ENCODE measurements around the gene BAIAP2L2. TPM values are rescaled to one million over a fixed set of nuclear protein-coding genes. Genes with fewer than 3 reads are reported as not detected.

BAIAP2L2 gene
- total RNA-seq, 1 experiment from 2014 or later, result 2.3 TPM

DNA sequence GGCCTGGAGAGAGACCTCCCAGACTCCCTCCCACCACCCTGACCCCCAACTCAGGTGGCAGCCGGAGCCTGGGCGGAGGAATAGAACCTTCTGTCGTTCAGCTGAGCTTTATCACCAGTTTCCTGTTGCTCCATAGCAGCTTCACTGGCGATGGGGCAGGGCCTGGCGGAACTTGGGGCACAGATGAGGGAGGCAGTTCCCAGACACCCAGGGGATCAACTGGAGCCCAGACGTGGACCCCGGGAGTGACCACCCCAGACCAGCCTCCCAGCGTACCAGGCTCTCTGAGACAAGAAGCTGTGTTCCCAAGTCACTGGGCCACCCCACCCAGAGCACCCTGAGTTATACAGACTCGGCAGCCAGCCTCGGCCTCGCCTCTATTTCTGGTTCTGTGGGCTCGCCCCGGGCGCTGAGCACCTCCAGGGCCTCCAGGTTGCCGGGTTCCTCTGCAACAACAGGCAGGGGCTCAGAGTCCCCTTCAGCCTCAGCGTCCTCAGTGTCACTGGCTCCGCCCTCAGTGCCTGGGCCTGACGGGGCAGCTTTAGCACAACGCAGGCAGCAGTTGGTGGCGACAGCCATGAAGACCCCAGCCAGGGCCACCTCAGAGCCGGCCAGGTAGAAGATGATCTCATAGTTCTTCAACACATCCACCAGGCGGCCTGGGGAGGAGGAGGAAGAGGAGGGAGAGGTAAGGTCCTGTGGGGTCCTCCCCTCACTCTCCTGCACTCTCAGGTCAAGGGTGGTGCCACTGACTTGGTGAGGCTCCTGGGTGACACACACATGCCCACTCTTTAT is 32.2 kb downstream of the BAIAP2L2 start:
- Histone ChIP-seq H3K79me2 (ENCODE audit: insufficient read depth, low read length) (no peaks in the 10 kb centered on the region), H3K4ac (ENCODE audit: low read depth, low read length) (no peak overlapping the region), H2BK20ac (ENCODE audit: low read depth, low read length, poor library complexity, severe bottlenecking) (no peak overlapping the region), H3K4me1 (ENCODE audit: insufficient read depth, low read length) (no peaks in the 10 kb centered on the region; the same call in 1 of the 2 replicates), H3K79me1 (ENCODE audit: insufficient read depth, low read depth, low read length, poor library complexity, severe bottlenecking) (no peaks in the 10 kb centered on the region), H3T11ph (ENCODE audit: low read length) (no peak overlapping the region), H3K27me3 (ENCODE audit: insufficient read depth, low read length) (peaks cover 5% of the 10 kb centered on the region; the same call in 1 of the 2 replicates), H3K27ac (ENCODE audit: insufficient read length, low read depth, low read length) (no peak overlapping the region), H2AFZ (ENCODE audit: low read length) (no peak overlapping the region), H3K56ac (ENCODE audit: insufficient read length, low read depth, low read length) (no peak overlapping the region), H2BK120ac (ENCODE audit: low read depth, low read length, poor library complexity, severe bottlenecking) (no peak overlapping the region), H4K91ac (ENCODE audit: insufficient read length, low read depth, low read length) (no peak overlapping the region), H3K4me2 (ENCODE audit: insufficient read depth, insufficient read length, low read length) (no peak overlapping the region), H4K5ac (ENCODE audit: insufficient read length, low read depth, low read length) (no peak overlapping the region), H3K9me3 (ENCODE audit: control insufficient read depth, low read depth, low read length) (no peaks in the 10 kb centered on the region), H4K20me1 (ENCODE audit: control insufficient read depth, insufficient read depth, insufficient read length) (no peaks in the 10 kb centered on the region), H3K14ac (ENCODE audit: insufficient read depth, low read length) (no peak overlapping the region; the same call in 1 of the 2 replicates), H3K23me2 (ENCODE audit: insufficient read length, low read depth, low read length, poor library complexity, severe bottlenecking) (no peaks in the 10 kb centered on the region), H3K23ac (ENCODE audit: insufficient read length, low read depth, low read length) (no peak overlapping the region), H2BK12ac (ENCODE audit: insufficient read length, low read depth, low read length) (no peak overlapping the region), H4K8ac (replicated peaks; ENCODE audit: insufficient read length, low read depth, low read length) (no peak overlapping the region), H3K18ac (ENCODE audit: insufficient read length, low read depth, low read length) (no peak overlapping the region), H2AK5ac (ENCODE audit: insufficient read length, low read length) (no peak overlapping the region), H2BK15ac (ENCODE audit: low read depth, low read length) (no peak overlapping the region), H3K9ac (ENCODE audit: extremely low read depth, insufficient read length, low read length) (no peak overlapping the region), H2BK5ac (ENCODE audit: insufficient read length, low read length) (no peak overlapping the region)
- no peak for DNase-seq
- H3K9me3 Mint-ChIP-seq, result no peaks in the 10 kb centered on the region
- peaks cover 1 to 14% of the 10 kb centered on the region in 2 experiments; a peak in 2 of 4 replicates for H3K4me1 Mint-ChIP-seq
- H3K4me3 Mint-ChIP-seq, result no peak overlapping the region
- H3K27me3 Mint-ChIP-seq (ENCODE audit: low read depth), result peaks cover 23% of the 10 kb centered on the region
- WGBS (ENCODE audit: extremely low coverage, insufficient read length, low lambda C conversion rate), result no CpG with 5 or more reads among the region's 22 CpGs
- TF ChIP-seq, protein P1, sequence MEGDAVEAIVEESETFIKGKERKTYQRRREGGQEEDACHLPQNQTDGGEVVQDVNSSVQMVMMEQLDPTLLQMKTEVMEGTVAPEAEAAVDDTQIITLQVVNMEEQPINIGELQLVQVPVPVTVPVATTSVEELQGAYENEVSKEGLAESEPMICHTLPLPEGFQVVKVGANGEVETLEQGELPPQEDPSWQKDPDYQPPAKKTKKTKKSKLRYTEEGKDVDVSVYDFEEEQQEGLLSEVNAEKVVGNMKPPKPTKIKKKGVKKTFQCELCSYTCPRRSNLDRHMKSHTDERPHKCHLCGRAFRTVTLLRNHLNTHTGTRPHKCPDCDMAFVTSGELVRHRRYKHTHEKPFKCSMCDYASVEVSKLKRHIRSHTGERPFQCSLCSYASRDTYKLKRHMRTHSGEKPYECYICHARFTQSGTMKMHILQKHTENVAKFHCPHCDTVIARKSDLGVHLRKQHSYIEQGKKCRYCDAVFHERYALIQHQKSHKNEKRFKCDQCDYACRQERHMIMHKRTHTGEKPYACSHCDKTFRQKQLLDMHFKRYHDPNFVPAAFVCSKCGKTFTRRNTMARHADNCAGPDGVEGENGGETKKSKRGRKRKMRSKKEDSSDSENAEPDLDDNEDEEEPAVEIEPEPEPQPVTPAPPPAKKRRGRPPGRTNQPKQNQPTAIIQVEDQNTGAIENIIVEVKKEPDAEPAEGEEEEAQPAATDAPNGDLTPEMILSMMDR (conservative IDR thresholded peaks at IDR 0.05), result 0 out of 3 replicates have a peak, but pooled peaks have one; percentile 9
- no peak overlapping the region for H3K27ac Mint-ChIP-seq
- H3K36me3 Mint-ChIP-seq (ENCODE audit: insufficient read depth in 1 of 3, low read depth in 3 of 3), result peaks cover 2 to 22% (median 10%) of the 10 kb centered on the region in 3 experiments; a peak in 6 of 7 replicates

Data from H9 (cell line).